C1 segment of cervical spinal cord (tissue), 14 donors: ENCODE data around the gene CD2.

ENCODE experiments used
- DNase-seq, 14 donors: peaks; one replicate each; lab custom pipeline; 2025; lab: John Stamatoyannopoulos, UW

The CD2 gene

DNA sequence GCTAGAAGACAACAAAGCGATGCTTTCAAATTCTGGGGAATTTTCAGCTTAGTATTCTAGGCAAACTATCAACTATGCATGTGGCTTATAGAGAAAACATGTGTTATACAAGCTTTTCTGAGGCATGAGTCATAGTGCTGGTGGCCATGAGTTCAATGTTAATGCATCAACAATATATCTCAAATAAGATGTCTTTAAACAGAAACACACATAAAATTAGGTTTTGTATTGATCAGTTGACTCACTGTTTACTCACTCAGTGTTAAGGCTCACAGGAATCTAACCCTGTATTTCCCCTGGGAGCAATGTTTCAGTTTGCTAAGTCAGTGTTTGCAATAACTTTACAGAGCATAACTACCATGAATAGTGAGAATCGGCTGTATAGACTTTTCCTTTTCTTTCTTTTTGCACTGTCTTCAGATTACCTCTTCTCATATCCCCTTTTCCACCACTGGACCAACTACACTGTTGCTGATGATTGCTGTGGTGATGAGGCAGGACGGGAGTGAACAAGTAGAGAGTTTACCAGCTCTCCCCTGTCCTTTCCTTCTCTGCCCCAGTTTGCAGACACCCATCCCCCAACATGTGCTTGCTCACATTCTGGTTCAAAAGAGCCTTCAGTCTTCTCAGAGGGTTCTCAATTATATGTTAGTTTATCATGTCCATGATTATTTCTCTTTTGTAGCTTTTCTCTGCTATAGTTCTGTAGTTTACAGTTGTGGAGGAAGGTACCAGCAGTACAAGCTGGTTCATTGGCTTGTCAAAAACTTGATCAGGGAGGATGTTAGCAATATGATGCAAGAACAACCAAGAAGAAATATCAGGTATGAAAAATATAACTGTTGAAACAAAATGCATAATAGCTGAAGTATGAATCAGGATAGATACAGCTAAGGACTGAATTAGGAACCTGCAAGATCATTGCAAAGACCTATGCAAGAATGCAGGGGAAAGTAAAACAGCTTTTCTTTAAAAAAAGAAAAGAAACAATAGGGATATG is 23.9 kb downstream of the CD2 start:
- DNase-seq: no peak

DNA sequence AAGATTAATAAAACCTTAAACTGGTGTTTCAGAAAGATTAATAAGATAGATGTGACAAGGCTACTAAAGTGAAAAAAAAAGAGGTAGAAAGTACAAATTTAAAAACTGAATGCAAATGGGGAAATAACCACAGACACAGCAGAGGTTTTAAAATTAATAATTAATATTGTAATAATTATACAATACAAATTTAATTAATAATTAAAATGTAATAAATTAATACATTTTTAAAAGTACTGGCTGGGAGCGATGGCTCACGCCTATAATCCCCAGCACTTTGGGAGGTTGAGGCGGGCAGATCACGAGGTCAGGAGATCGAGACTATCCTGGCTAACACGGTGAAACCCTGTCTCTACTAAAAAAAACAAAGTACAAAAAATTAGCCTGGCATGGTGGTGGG is 26.8 kb downstream of the CD2 start:
- no peak for DNase-seq

DNA sequence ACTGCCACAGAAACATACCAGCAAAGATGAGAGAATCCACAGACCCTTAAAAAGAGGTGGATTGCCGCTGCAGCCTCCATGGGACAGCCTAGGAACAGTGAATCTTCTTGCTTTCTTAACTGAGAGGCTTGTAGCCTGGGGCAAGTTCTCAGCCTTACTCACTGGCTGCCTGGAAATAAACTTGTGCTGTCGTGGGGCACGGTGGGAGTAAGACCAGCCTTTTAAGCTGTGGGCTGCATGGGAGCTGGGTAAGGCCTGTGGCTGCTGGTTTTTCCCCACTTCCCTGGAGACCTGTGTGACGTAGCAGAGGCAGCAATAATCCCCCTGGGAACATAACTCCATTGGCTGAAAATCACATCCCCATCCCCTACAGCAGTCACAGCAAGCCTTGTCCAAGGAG is 30.8 kb downstream of the CD2 start:
- no peak for DNase-seq

DNA sequence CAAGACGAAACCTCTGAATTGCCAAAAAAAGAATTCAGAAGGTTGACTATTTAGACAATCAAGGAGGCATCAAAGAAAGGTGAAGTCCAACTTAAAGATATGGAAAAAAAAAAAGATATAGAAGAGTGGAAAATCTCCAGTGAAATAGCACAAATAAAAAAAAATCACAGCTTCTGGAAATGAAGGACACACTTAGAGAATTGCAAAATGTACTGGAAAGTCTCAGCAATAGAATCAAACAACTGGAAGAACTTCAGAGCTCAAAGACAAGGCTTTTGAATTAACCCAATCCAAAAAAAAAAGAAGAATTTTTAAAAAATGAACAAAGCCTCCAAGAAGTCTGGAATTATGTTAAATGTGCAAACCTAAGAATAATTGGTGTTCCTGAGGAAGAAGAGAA is 31.8 kb downstream of the CD2 start:
- no peak for DNase-seq

DNA sequence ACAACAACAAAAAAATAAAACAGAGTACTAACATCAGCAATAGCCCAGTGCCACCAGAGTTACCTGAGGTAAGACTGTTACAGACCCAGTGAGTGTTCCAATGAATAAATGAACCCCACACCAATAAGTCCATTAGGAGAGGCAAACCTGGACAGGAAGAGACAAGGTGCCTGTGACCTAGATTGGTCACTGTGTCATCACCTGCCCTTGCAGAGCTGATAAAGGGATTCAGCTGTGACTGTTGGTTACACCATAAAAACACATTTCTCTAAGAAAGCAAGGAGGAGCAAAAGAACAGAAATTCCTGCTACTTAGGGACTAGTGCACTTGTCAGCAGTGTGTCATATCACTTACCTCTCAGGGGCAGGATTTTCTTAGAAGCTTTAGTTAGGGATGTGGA is 37.5 kb downstream of the CD2 start:
- DNase-seq: no peak

DNA sequence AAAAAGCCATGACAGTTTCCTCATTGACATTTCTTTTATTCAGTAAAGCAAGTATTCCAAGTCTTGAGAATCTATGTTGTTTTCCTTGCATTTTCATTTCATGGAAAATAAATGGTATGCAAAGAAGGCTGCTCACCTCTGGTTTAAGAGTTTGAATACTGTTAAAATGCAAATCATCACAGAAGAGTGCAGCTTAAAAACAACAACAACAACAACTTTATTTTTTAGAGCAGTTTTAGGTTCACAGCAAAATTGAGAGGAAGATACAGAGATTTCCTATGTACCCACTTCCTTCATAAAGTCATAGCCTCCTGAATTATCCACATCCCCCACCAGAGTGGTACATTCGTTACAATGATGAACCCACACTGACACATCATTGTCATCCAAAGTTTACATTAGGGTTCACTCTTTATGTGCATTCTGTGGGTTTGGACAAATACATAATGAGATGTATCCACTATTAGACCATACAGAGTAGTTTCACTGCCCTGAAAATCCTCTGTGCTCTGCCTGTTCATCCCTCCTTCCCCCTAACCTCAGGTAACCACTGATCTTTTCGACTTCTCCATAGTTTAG is 39.2 kb downstream of the CD2 start:
- DNase-seq: no peak

DNA sequence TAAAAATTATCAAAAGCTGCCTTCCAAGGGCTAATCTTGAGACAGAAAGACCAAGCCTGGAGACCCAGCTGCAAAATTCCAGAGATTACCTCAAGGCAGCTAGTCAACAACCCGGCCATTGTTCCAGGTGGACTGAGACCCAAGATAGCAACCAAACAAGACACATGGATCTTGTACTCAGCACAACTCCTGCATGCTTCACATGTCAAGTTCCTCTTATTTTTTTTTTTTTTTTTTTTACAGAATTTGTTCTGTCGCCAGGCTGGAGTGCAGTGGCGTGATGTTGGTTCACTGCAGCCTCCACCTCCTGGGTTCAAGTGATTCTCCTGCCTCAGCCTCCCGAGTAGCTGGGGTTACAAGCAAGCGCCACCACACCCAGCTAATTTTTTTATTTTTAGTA is 40.1 kb downstream of the CD2 start:
- no peak for DNase-seq

DNA sequence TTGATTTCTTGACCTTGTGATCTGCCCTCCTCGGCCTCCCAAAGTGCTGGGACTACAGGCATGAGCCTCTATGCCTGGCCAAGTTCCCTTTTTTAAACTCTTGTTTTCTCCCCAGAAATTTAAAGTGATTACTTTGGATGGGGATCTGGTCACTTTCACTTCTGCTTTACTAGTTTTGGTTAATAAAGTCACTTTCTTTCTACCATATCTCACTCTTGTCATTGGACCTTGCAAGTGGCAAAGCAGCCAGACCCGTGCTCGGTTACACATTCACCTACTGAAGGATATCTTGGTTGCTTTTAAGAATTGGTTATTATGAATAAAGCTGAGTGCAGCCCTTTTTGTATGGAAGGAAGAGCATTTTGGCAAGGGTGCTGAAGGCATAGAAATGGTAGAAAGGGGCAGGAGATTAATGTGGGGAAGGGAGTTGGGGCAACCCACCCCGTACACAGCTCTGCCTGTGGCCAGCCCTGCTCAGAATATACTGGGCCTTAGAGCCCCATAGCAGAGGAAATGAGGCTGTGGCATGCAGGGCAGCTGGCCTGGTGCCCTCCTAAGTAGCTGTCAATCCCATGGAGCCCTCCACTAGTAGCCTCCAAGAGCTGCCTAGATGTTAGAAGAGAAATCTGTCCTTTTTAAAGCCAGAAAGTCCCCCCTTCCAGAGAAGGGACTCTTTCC is 40.7 kb downstream of the CD2 start:
- no peak for DNase-seq

DNA sequence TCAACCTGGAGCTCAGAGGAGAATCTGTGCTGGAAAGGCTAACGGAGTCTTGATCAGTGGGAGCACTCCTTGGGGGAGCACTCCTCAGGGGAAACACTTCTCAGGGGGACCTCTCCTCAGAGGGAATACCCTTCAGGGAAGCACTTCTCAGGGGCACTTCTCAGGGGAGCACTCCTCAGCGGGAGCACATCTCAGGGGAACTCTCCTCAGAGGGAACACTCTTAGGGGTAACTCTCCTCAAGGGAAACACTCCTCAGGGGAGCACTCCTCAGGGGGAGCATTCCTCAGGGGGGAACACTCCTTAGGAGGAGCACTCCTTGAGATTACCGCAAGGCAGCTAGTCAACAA is 41.2 kb downstream of the CD2 start:
- no peak for DNase-seq

DNA sequence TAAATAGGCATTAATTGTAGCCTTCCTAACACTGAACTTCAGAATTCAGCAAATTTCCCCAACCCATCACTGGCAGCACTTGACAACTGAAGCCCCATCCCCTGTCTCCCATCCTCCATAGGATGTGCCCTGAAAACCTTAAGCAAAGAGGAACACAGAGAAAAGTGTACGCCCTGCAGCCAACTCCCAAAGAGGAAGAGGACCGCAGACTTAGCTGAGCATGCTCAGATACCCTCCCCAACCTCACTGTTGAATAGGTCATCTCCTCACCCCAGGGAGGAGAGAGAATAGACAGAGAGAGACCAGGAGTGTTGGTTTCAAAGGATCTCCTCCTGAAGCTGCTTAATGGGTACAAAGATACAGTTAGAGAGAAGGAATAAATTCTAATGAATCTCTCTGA is 50.5 kb downstream of the CD2 start:
- no peak for DNase-seq

DNA sequence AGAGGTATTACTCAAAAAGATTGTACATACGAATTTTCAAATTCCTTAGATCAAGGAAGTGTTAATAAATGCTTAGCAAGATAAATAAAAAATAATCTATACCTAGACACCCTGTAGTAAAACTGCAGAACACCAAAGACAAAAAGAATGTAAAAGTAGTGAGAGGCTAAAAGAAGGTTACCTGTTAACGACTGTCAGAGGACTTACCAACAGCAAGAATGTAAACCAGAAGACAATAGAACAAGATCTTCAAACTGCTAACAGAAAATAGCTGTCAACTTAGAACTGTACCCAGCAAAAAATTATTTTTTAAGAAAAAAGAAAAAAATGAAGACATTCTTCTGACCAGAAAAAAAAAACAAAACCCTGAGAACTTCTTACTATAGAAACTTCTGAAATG is 51.2 kb downstream of the CD2 start:
- no peak for DNase-seq

DNA sequence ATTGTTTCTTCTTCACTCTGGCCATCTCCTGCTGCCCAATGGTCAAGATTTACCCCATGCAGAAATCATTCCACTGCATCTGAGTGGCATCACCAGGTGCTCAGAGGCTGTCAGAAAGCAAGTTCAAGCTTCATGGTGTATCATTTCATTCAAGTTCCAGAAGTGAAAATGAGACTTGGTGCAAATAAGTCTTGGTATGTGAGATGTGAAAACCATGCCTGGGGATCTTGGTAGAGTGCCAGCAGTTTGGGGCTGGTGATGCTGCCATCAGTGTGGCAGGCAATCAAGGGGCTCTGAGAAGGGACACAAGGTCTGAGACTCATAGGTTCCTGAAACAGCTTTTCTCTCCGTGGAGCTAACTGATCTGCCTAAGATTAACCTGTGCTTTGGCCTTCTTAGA is 52.0 kb downstream of the CD2 start:
- DNase-seq: no peak

DNA sequence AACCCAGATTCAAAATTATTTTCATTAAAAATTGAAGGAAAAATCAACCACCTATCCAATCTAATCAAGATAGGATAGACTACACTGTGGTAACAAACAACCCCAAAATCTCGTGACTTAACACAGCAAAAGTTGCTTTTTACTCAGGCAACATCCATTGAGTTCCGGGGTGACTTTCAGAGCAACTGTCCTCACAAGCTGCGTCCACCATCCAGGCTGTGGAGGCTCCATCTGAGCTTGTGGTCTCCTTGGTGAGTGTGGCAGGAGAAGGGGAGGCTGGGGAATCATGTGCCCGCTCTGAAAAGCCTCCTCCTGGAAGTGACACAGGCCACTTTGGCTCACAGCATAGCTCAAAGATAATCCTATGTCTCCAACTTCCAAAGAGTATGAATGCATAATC is 52.4 kb downstream of the CD2 start:
- no peak for DNase-seq

DNA sequence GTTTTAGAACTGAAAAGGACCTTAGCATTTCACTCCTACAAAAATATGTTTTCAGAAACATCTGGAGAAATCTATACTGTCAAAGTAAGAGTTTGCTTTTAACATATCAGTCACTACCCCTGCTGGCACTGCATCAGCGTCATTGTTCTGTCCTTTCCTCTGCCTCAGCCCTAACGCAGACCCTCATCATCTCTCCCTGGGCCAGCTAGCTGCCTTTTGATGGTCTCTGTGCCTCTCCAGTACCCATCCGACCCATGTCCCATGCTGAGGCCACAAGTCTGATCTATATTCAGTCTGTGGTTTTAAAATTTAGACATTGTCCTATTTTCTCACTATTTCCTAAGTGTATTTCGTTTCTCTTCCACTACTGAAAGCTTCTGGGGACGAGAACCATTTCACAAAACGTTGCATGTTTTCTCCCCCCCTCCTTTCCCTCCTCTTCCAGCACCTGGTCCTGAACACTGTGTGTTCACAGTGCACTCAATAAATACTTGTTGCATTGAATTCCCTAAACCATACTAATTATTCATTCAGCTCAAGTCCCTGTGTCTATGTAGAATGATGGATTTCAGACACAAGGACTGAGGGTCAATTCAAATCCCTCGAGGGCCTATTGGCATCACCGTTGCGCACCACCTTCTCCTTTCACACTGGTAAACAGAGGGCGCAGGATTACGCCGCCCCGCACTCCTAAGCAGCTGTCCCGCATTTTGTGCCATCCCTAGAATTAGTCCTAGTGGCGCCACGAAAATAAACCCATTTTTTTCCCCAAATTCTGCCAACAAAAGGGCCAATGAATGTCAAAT is 53.4 kb downstream of the CD2 start:
- DNase-seq: peak in 1 of 14 donors; percentile 16

DNA sequence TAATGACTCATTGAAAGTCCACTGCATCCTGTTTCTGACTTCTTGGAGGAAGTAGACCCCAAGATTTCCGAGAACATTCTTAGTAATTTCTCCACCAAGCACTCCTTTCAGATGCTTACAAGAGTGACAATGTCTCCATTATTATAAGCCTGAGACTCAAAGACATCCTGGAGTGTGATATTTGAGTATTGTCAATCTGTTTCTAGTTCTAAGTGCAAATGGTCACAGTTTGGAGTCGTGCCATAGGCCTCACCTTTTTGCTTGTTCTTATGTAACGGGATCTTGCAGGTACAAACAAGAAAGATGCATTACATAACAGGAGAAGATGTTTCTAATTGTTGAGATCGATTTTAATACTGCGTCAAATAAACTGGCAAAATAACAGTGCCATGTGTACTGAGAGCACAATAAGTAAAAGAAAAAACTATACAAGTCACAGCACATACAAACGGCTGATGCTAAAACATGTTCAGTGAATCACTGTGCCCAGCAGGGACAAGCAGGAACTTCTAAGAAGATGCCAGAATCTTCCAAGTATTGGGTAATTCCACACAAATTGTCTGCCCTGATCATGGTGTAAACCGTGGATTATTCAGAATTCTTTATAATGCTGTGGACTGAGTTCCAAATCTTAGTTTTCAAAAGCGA is 54.1 kb downstream of the CD2 start:
- DNase-seq: no peak

DNA sequence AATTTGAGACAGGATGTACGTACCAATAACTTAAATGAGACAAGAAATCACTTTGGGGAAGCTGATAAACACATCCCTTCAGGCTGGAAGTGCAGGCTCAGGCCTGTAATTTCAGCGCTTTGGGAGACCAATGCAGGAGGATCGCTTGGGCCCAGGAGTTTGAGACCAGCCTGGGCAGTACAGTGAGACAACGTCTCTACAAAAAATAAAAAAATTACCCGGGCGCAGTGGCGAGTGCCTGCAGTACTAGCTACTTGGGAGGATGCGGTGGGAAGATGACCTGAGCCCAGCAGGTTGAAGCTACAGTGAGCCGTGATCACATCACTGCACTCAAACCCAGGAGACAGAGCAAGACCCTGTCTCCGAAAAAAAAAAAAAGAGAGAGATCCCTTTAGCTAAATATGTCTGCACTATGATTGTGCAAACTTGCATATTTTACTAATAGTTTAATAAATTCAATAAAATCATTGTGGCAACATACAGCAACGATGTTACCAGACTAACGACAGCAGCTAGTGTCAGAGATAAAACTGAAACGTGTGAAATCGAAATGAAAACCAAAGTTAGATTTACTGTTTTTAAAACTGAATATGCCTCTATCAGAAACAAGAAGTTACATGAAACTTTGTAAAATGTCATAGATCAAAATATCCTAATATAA is 54.7 kb downstream of the CD2 start:
- DNase-seq: no peak

DNA sequence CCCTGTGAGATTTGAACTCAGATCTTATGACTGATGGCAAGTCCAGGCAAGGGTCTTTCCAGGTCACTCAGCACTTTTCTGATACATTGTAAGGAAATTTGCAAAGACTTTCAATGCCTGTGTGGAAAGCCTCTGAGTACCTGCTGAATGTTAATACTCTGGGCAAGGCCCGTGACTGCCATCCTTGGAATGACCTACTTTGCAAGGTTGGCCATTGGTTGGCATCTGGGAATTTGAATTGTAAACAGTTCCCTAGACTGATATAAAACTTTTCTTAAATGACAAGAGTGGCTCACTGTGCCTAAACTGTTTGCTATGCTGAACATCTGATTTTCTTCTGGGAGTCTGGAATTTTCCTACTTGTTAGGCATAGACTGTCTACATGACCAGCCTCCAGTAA is 57.1 kb downstream of the CD2 start:
- DNase-seq: no peak

DNA sequence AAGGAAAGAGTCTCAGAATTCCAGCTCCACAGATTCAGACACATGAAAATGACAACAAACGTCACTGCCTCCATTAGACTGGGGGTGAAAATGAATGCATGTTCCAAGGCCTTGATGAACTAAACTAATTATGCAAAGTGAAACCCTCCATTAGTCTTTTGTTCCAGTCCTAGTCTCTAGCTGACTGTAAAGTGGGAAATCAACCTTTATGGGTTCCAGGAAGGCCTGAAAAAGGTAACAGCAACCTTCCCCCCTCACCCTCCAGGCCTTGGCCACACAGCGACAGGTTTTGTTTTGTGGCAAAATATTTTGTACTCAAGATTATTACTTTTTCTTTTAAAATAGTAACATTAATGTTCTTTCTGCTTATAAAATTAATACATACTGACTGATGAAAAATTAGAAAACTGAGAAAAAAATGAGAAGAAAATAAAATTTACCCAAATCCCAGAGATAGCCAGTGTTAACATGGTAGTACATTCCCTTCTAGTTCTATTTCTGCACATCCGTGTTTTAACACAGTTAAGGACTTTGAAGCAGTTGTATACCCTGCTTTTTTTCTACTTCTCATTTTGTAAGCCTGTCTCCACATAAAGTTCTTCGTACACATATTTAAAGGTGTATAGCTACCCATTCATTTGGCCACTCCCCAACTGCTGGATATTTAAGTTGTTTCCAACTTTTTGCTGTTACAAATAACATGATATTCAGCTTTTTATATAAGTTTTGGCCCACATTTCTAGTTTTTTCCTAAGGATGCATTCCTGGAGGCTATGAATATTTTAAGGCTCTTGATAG is 60.9 kb downstream of the CD2 start:
- DNase-seq: no peak

DNA sequence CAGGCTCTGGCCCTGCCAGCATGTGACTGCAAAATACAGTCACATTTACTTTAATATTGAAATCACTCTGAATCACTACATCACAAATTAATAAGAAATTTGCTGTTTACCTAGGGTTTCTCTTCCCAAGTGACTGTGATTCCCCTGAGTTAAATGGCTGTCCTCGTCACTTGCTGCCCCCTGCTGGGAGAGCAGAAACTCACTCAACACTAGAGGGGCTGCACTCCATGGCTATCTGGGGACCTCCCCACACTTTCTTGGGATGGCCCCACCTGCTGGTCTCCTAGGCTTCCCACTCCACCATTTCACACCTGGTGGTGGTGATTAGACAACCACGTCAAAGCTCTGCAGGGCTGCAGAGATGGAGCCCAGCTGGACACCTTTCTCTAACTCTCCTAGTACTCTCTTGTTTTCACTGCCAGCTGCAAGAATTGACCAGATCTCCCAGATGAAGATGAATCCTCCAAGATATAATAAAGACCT is 63.4 kb downstream of the CD2 start:
- DNase-seq: peak in 1 of 14 donors; percentile 36
